WI38 (cell line): Measurements from ENCODE around the gene NONO.
A peak's percentile ranks its signal among the peaks of the same experiment; 100 is the strongest.
"Not testable (repeated sequence)": the region's sequence is repeated elsewhere in the genome, so short reads cannot be mapped to it uniquely, and the experiment has no call there.

Experiments used
- H3K4me3 ChIP-seq: 2 replicates; pipeline ENCODE4 v1.5.1; 2011; ENCODE audit warnings: low read depth, mild to moderate bottlenecking, control low read depth, low read length
- CTCF ChIP-seq: IDR thresholded peaks from 2 replicates; pipeline ENCODE4 v1.5.1; 2012; ENCODE audit warnings: low read depth, mild to moderate bottlenecking, control low read depth, low read length

NONO gene

GRCh38 chrX:71256856-71257255 lies 26.6 kb upstream of the NONO start:
- TF ChIP-seq CTCF, result no peak
- H3K4me3 ChIP-seq, result no peak overlapping the region

- H3K4me3 ChIP-seq, result not testable (repeated sequence)
Observed at GRCh38 chrX:71268624-71269023, 14.8 kb upstream of the NONO start.

GRCh38 chrX:71269801-71270395 lies 13.5 kb upstream of the NONO start:
- TF ChIP-seq CTCF, result no peak
- no peak overlapping the region for H3K4me3 ChIP-seq

GRCh38 chrX:71272313-71272712 lies 11.1 kb upstream of the NONO start:
- H3K4me3 ChIP-seq, result not testable (repeated sequence)

GRCh38 chrX:71281300-71281699 lies 2.1 kb upstream of the NONO start:
- H3K4me3 ChIP-seq, result not testable (repeated sequence)

- peak overlapping the region; percentile 48 for H3K4me3 ChIP-seq
Observed at GRCh38 chrX:71282514-71283402, 677 bp upstream of the NONO start.

GRCh38 chrX:71285929-71286328 lies 2.5 kb downstream of the NONO start:
- peak overlapping the region; percentile 72 for H3K4me3 ChIP-seq
- no peak for TF ChIP-seq CTCF

More at GRCh38 chrX:71282514-71283402, 677 bp upstream of the NONO start:
- TF ChIP-seq CTCF, result no peak

GRCh38 chrX:71291381-71291780 lies 7.9 kb downstream of the NONO start:
- H3K4me3 ChIP-seq, result no peak overlapping the region
- no peak for TF ChIP-seq CTCF
